GM19035 (cell line): ENCODE data around the gene SCAF1.

Experiments
- ATAC-seq: cut with Tn5 transposase; IDR thresholded peaks from one replicate; pipeline ENCODE4 v1.9.1; 2021; ENCODE audit not compliant: unreplicated experiment

Gene SCAF1

GRCh38 chr19:49642492-49643035 lies 555 bp downstream of the SCAF1 start:
- ATAC-seq, result no peak

- ATAC-seq, result no peak
Measured at GRCh38 chr19:49643466-49643865, 1.5 kb downstream of the SCAF1 start.

DNA sequence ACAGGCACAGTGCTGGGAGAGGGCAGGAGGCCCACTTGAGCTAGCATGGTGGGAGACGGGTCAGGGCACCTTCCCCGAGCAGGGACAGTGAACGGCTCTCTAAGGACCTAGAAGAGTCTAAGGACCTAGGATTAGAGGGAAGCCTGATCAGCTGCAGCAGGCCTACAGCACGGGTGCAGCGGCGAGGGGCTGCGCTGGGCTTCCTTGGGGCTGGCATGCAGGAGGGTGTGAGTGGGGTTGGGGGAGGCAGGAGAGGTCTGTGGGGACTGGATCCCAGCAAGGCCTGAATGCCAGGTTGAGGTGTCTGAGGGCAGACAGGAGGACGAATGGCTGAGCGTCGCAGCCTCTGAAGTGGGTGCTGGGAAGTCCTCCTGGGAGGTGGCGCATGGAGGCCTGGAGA lies 3.6 kb downstream of the SCAF1 start:
- ATAC-seq, result no peak

- ATAC-seq, result no peak
Measured at GRCh38 chr19:49645995-49646394, 4.0 kb downstream of the SCAF1 start.

DNA sequence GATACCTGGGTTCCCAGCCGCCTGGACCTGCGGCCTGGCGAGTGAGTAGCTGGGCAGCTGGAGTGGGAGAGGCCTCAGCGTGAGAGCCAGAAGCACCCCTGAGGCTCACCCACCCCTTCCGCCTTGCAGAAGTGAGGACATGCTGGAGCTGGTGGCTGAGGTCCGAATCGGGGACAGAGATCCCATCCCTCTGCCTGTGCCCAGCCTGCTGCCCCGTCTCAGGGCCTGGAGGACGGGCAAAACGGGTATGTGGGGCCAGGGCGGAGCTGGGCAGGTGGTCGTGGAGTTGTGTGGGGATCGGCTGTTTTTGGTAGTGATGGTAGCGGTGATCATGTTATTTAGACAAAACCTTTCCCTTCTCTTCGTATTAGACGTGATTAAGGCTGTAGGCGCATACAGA lies 4.6 kb downstream of the SCAF1 start:
- no peak for ATAC-seq

- ATAC-seq, result no peak
Measured at GRCh38 chr19:49651029-49651819, 9.2 kb downstream of the SCAF1 start.

DNA sequence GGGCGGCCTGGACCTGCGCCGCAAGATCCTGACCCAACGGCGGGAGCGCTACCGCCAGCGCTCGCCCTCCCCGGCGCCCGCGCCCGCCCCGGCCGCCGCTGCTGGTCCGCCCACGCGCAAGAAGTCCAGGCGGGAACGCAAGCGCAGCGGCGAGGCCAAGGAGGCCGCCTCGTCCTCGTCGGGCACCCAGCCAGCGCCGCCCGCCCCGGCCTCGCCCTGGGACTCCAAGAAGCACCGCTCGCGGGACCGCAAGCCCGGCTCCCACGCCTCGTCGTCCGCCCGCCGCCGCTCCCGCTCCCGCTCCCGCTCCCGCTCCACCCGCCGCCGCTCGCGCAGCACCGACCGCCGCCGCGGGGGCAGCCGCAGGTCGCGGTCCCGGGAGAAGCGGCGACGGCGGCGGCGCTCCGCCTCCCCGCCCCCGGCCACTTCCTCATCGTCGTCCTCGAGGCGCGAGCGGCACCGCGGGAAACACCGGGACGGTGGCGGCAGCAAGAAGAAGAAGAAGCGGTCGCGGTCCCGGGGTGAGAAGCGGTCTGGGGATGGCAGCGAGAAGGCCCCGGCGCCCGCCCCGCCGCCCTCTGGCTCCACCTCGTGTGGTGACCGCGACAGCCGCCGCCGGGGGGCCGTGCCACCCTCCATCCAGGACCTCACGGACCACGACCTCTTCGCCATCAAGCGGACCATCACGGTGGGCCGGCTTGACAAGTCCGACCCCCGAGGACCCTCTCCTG lies 10.0 kb downstream of the SCAF1 start:
- no peak for ATAC-seq

GRCh38 chr19:49652551-49653465 lies 10.8 kb downstream of the SCAF1 start:
- no peak for ATAC-seq

DNA sequence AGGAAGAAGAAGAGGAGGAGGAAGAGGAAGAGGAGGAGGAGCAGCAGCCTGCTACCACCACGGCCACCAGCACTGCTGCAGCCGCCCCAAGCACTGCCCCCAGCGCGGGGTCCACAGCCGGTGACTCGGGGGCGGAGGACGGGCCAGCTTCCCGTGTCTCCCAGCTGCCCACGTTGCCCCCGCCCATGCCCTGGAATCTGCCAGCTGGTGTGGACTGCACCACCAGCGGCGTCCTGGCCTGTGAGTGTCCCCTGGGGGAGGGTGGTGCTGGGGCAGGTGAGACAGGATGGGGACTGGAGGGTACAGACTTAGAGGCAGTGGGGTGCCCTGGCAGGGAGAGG lies 11.4 kb downstream of the SCAF1 start:
- ATAC-seq, result no peak

DNA sequence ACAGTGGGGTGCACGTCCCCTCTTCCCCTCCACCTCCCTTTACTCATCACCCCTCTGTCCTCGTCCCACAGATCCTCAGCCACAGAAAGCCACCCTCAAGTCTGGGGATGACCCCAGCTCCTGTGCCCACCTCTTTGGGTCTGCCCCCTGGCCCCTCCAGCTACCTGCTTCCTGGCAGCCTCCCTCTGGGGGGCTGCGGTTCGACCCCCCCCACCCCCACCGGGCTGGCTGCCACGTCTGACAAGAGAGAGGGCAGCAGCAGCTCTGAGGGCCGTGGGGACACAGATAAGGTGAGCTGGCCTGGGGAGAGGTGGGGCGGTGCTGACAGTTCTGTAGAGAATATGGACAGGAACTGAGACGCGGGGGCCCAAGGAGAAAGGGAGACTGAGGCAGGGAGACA lies 12.6 kb downstream of the SCAF1 start:
- no peak for ATAC-seq

GRCh38 chr19:49655570-49656455 lies 13.8 kb downstream of the SCAF1 start:
- no peak for ATAC-seq

- ATAC-seq, result no peak
Measured at GRCh38 chr19:49656456-49657109, 14.6 kb downstream of the SCAF1 start.

- ATAC-seq, result no peak
Measured at GRCh38 chr19:49657493-49658138, 15.6 kb downstream of the SCAF1 start.

DNA sequence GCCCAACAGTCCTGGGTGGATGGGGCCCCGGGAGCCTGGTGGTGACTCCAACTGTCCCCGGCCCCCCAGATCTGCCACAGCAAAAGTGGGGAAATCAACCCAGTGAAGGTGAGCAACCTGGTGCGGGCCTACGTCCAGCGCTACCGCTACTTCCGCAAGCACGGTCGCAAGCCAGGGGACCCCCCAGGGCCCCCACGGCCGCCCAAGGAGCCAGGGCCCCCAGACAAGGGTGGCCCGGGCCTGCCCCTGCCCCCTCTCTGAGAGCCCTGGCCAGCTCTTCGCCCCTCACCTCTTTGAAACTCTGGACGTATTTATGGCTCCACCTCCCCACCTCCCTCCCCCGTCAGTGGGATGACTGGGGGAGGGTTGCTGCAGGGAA lies 16.1 kb downstream of the SCAF1 start:
- ATAC-seq, result no peak

GRCh38 chr19:49658566-49659442 lies 16.8 kb downstream of the SCAF1 start:
- no peak for ATAC-seq

GRCh38 chr19:49660338-49660961 lies 18.4 kb downstream of the SCAF1 start:
- ATAC-seq, result no peak

- ATAC-seq, result no peak
Measured at GRCh38 chr19:49662011-49662410, 20.0 kb downstream of the SCAF1 start.

- no peak for ATAC-seq
Measured at GRCh38 chr19:49663224-49663623, 21.2 kb downstream of the SCAF1 start.
